ENCODE results near the gene GSE1.

DNA sequence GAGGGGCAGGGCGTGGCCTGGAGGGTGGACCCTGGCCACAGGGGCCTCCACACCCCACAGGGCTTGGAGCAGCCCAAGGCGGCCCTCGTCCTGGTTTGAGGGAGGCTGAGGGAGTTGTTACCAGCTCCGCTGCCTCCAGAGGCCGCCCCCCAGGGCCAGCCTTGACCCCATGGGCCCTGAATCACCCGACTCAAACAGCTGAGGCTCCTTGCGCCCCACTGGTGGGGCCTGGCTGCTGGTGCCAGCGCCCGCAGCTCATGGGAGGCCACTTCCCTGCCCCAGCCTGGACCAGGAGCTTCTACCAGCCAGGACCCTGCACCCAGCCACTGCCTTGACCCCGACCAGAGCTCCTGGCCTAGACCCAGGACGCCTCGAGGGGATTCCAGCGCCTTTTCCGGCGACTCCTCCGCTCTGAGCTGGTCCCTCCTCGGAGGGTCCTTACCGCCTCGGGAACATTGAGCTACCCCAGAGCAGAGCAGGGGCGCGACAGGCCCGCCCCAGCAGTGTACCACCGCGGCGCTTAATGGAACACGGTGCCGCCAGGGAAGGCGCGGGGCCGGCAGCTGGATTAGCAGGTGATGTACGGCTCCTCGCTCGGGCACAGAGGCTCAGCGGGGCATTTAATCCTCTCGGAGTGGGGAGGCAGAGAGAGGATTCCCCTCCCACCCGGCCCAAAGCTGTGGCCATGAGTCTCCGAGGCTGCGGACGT is 37.2 kb downstream of the GSE1 start:
- TF ChIP-seq, protein P1, sequence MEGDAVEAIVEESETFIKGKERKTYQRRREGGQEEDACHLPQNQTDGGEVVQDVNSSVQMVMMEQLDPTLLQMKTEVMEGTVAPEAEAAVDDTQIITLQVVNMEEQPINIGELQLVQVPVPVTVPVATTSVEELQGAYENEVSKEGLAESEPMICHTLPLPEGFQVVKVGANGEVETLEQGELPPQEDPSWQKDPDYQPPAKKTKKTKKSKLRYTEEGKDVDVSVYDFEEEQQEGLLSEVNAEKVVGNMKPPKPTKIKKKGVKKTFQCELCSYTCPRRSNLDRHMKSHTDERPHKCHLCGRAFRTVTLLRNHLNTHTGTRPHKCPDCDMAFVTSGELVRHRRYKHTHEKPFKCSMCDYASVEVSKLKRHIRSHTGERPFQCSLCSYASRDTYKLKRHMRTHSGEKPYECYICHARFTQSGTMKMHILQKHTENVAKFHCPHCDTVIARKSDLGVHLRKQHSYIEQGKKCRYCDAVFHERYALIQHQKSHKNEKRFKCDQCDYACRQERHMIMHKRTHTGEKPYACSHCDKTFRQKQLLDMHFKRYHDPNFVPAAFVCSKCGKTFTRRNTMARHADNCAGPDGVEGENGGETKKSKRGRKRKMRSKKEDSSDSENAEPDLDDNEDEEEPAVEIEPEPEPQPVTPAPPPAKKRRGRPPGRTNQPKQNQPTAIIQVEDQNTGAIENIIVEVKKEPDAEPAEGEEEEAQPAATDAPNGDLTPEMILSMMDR (conservative IDR thresholded peaks at IDR 0.05 in 1 of 2, IDR thresholded peaks at IDR 0.05 in 1 of 2; ENCODE audit: extremely low read depth in 1 of 2, insufficient read depth in 1 of 2, low read depth in 1 of 2, low read length in 2 of 2), result no peak
- TF ChIP-seq EZH2 (IDR thresholded peaks at IDR 0.05; ENCODE audit: borderline replicate concordance, low read length), result no peak

Data from mammary epithelial cell (primary cell).